ENCODE measurements around the gene KIAA1549.
"Not testable (repeated sequence)": the region's sequence is repeated elsewhere in the genome, so short reads cannot be mapped to it uniquely, and the experiment has no call there.

KIAA1549 gene

GRCh38 chr7:138814816-138815332, 166.3 kb downstream of the KIAA1549 start:
- DNase-seq (ENCODE audit: low read depth, low spot score), result no peak

GRCh38 chr7:138813945-138814344, 167.2 kb downstream of the KIAA1549 start:
- DNase-seq (ENCODE audit: low read depth, low spot score), result no peak

- DNase-seq (ENCODE audit: low read depth, low spot score), result not testable (repeated sequence)
Measured at GRCh38 chr7:138811327-138811726, 169.9 kb downstream of the KIAA1549 start.

GRCh38 chr7:138809346-138809745, 171.8 kb downstream of the KIAA1549 start:
- DNase-seq (ENCODE audit: low read depth, low spot score), result no peak

GRCh38 chr7:138804618-138805017, 176.6 kb downstream of the KIAA1549 start:
- DNase-seq (ENCODE audit: low read depth, low spot score), result no peak

- DNase-seq (ENCODE audit: low read depth, low spot score), result no peak
Measured at GRCh38 chr7:138802706-138803105, 178.5 kb downstream of the KIAA1549 start.

- no peak for DNase-seq (ENCODE audit: low read depth, low spot score)
Measured at GRCh38 chr7:138801256-138801655, 179.9 kb downstream of the KIAA1549 start.

GRCh38 chr7:138799336-138800000, 181.7 kb downstream of the KIAA1549 start:
- no peak for DNase-seq (ENCODE audit: low read depth, low spot score)

GRCh38 chr7:138798836-138799235, 182.4 kb downstream of the KIAA1549 start:
- no peak for DNase-seq (ENCODE audit: low read depth, low spot score)

- peak; percentile 51 for DNase-seq (ENCODE audit: low read depth, low spot score)
Measured at GRCh38 chr7:138797715-138798320, 183.4 kb downstream of the KIAA1549 start, which contains the start of the genes ATP6V0A4 and TMEM213. Gene ATP6V0A4 (minus strand): TSS chr7:138798196. CDS start chr7:138771247, 26,949 bp downstream. Gene TMEM213 (plus strand): TSS chr7:138797994. CDS start chr7:138798105, 111 bp downstream.

- not testable (repeated sequence) for DNase-seq (ENCODE audit: low read depth, low spot score)
Measured at GRCh38 chr7:138797046-138797445, 184.1 kb downstream of the KIAA1549 start.

GRCh38 chr7:138796038-138796615, 185.1 kb downstream of the KIAA1549 start:
- DNase-seq (ENCODE audit: low read depth, low spot score), result no peak

- DNase-seq (ENCODE audit: low read depth, low spot score), result peak; percentile 27
Measured at GRCh38 chr7:138785587-138786437, 195.4 kb downstream of the KIAA1549 start.

- DNase-seq (ENCODE audit: low read depth, low spot score), result no peak
Measured at GRCh38 chr7:138784692-138785091, 196.5 kb downstream of the KIAA1549 start.
